Vagina (tissue), 2 donors: Measurements from ENCODE around the gene EMD.

Experiments
- CTCF ChIP-seq, 3 experiments: fragments of 450-650 bp in 2 of 3; fragments of 200-600 bp in 1 of 3; sonication (generic) in 1 of 3; IDR thresholded peaks; one replicate each; pipeline ENCODE4 v1.5.1; 2017 to 2019; ENCODE audit warnings: antibody characterized with exemption in 3 of 3, mild to moderate bottlenecking in 2 of 3, moderate library complexity in 2 of 3
- POLR2AphosphoS5 ChIP-seq, 2 donors: sonication (generic); formaldehyde crosslinking; IDR thresholded peaks; one replicate each; pipeline ENCODE4 v1.9.0; 2017; ENCODE audit warnings: antibody characterized with exemption in 2 of 2, mild to moderate bottlenecking in 2 of 2, low read depth in 1 of 2; ENCODE audit not compliant: insufficient read depth in 1 of 2

GRCh38 chrX:154360155-154360713 is 18.9 kb upstream of the EMD start:
- TF ChIP-seq CTCF (IDR thresholded peaks at IDR 0.05) (no peak), POLR2AphosphoS5 (IDR thresholded peaks at IDR 0.05; ENCODE audit: insufficient read depth in 1 of 2, low read depth in 1 of 2) (no peak)
